ENCODE results near the gene MTHFR.

GRCh38 chr1:11767922-11768704 is 37.7 kb downstream of the MTHFR start:
- TF ChIP-seq YY1 (IDR thresholded peaks at IDR 0.05; ENCODE audit: insufficient read depth, insufficient read length) (no peak), ZNF274 (IDR thresholded peaks at IDR 0.05; ENCODE audit: low read depth, low read length) (no peak), SUZ12 (IDR thresholded peaks at IDR 0.05; ENCODE audit: extremely low read depth, insufficient read depth, insufficient read length) (no peak)

Data from NT2/D1 (cell line).